LNCaP clone FGC (cell line): Measurements from ENCODE around the gene GPR155.
A peak's percentile ranks its signal among the peaks of the same experiment; 100 is the strongest.

ENCODE experiments used
- DNase-seq: peaks from one replicate; pipeline ENCODE4 v3.0.0-alpha.2; 2011; ENCODE audit warnings: low read depth
- H3K4me3 ChIP-seq: 2 replicates; pipeline ENCODE4 v1.5.1; 2011; ENCODE audit warnings: mild to moderate bottlenecking, low read depth, low read length, control low read depth
- TF ChIP-seq, protein P1 (sequence below): IDR thresholded peaks from 2 replicates; pipeline ENCODE4 v1.5.1; 2012; ENCODE audit warnings: mild to moderate bottlenecking; ENCODE audit not compliant: control insufficient read depth, insufficient read depth; ENCODE audit errors: extremely low read depth

GPR155 gene

DNA sequence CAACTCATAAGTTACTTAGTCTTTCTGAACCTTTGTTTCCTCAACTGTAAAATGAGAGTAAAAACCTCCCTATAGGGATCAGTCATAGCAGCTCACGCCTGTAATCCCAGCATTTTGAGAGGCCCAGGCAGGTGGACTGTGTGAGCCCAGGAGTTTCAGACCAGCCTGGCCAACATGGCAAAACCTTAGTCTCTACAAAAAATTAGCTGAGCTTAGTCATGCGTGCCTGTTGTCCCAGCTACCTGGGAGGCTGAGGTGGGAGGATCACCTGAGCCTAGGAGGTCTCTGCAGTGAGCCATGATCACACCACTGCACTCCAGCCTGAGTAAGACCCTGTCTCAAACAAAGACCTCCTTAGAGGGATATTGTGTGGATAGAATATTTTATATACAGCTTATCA, 2.3 kb downstream of the GPR155 start:
- no peak overlapping the region for H3K4me3 ChIP-seq
- TF ChIP-seq, protein P1, sequence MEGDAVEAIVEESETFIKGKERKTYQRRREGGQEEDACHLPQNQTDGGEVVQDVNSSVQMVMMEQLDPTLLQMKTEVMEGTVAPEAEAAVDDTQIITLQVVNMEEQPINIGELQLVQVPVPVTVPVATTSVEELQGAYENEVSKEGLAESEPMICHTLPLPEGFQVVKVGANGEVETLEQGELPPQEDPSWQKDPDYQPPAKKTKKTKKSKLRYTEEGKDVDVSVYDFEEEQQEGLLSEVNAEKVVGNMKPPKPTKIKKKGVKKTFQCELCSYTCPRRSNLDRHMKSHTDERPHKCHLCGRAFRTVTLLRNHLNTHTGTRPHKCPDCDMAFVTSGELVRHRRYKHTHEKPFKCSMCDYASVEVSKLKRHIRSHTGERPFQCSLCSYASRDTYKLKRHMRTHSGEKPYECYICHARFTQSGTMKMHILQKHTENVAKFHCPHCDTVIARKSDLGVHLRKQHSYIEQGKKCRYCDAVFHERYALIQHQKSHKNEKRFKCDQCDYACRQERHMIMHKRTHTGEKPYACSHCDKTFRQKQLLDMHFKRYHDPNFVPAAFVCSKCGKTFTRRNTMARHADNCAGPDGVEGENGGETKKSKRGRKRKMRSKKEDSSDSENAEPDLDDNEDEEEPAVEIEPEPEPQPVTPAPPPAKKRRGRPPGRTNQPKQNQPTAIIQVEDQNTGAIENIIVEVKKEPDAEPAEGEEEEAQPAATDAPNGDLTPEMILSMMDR, result no peak
- no peak for DNase-seq

GRCh38 chr2:174482854-174483253, 4.0 kb downstream of the GPR155 start:
- DNase-seq, result no peak
- TF ChIP-seq, protein P1, result no peak
- no peak overlapping the region for H3K4me3 ChIP-seq

GRCh38 chr2:174477759-174478158, 9.1 kb downstream of the GPR155 start:
- DNase-seq, result no peak
- TF ChIP-seq, protein P1, result no peak

DNA sequence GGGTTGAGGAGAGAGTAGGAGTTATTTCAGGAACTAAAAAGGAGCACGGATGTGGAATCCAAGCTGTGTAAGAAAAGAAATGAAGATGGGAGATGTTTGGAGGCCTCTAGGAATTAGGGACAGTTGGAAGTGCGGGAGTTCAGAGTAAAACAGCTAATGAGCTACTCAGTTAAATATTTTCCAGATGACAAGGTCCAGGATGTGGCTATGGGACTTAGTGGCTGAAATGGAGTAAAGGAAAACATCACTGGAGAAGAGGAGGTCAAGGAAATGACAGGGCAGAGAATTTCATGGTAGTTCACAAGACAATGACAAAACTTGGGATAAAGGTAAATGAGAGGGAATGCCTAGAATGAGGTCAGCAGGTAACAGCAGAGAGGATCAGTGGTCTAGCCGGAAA, 13.0 kb downstream of the GPR155 start:
- DNase-seq, result no peak
- H3K4me3 ChIP-seq, result no peak overlapping the region
- TF ChIP-seq, protein P1, result no peak

More at GRCh38 chr2:174477759-174478158, 9.1 kb downstream of the GPR155 start:
- no peak overlapping the region for H3K4me3 ChIP-seq

DNA sequence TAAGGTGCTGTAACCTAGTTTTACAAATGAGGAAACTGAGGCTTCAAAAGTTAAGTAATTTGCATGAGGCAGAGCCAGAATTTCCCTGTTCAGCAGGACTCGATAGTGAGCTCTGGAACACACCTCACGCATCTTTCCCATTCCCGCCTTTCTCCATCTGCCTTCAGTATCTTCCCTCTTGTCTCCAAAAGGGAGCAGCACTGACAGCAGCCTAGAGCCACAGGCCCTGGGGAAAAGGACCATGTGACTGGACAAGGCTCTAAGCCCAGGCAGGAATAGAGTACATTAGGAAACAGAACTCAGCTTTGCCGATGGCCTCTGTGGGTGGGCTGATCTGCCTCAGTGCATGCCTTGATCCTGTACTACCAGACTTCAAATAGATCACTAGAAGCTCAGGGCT, 21.5 kb downstream of the GPR155 start:
- TF ChIP-seq, protein P1, result peak; percentile 15; the same call in 1 of the 2 replicates
- no peak for DNase-seq
- H3K4me3 ChIP-seq, result no peak overlapping the region

- no peak for DNase-seq
- TF ChIP-seq, protein P1, result no peak
- no peak overlapping the region for H3K4me3 ChIP-seq
Observed at GRCh38 chr2:174461221-174461620, 25.6 kb downstream of the GPR155 start.

GRCh38 chr2:174454566-174454965, 32.3 kb downstream of the GPR155 start:
- H3K4me3 ChIP-seq, result no peak overlapping the region
- no peak for DNase-seq
- TF ChIP-seq, protein P1, result no peak
